ENCODE results near the gene TAF9B.
A peak's percentile ranks its signal among the peaks of the same experiment; 100 is the strongest.
"Not testable (repeated sequence)": the region's sequence is repeated elsewhere in the genome, so short reads cannot be mapped to it uniquely, and the experiment has no call there.

Gene TAF9B

GRCh38 chrX:78116365-78116764 lies 23.1 kb downstream of the TAF9B start:
- no peak for DNase-seq (ENCODE audit: low spot score)

GRCh38 chrX:78111140-78111931 lies 28.1 kb downstream of the TAF9B start:
- no peak for DNase-seq (ENCODE audit: low spot score)

GRCh38 chrX:78109458-78109857 lies 30.0 kb downstream of the TAF9B start:
- no peak for DNase-seq (ENCODE audit: low spot score)

GRCh38 chrX:78106651-78106986 lies 32.8 kb downstream of the TAF9B start:
- no peak for DNase-seq (ENCODE audit: low spot score)

GRCh38 chrX:78105944-78106650 lies 33.4 kb downstream of the TAF9B start:
- peak; percentile 40 for DNase-seq (ENCODE audit: low spot score)

- peak; percentile 26 for DNase-seq (ENCODE audit: low spot score)
Observed at GRCh38 chrX:78104447-78105176, 34.8 kb downstream of the TAF9B start.

GRCh38 chrX:78103623-78104446 lies 35.6 kb downstream of the TAF9B start, which contains the start of gene PGK1:
PGK1 (plus strand) TSS chrX:78104248; CDS start chrX:78104341, 93 bp downstream.
- peak; percentile 94 for DNase-seq (ENCODE audit: low spot score)

GRCh38 chrX:78103001-78103622 lies 36.3 kb downstream of the TAF9B start:
- no peak for DNase-seq (ENCODE audit: low spot score)

GRCh38 chrX:78102091-78102490 lies 37.4 kb downstream of the TAF9B start:
- DNase-seq (ENCODE audit: low spot score) = no peak

- no peak for DNase-seq (ENCODE audit: low spot score)
Observed at GRCh38 chrX:78098108-78098507, 41.3 kb downstream of the TAF9B start.

- DNase-seq (ENCODE audit: low spot score) = no peak
Observed at GRCh38 chrX:78092296-78092695, 47.2 kb downstream of the TAF9B start.

GRCh38 chrX:78081413-78081812 lies 58.0 kb downstream of the TAF9B start:
- DNase-seq (ENCODE audit: low spot score) = not testable (repeated sequence)

All from CD4-positive, alpha-beta T cell treated with Interleukin-6 at 100 ng/mL for 8 hours (primary cell).